Stimulated activated CD4-positive, alpha-beta T cell treated with anti-CD3 and anti-CD28 coated beads, Interleukin-15, amount 100 ng/mL, for 24 hours (primary cell): Measurements from ENCODE around the gene SLC6A11.

ENCODE experiments used
- DNase-seq: peaks from one replicate; pipeline ENCODE4 v3.0.0-alpha.2; 2020

The SLC6A11 gene

DNA sequence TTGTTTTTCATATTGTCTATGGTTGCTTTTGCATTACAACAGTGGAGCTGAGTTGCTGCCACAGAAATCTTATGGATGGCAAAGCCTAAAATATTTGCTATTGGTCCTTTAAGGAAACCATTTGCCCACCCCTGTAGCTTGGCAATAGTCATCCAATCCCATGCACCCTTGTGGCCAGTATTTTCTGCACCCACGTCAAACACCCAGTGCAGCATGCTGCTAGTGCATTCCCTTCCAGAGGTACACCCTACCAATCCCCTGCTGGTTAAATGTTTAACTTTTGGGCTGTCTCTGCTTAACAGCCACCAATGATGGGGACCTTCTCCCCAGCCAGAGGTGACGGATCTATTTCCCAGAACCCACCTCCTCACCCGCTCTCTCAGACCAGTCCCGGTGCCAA is 23.8 kb upstream of the SLC6A11 start:
- DNase-seq, result no peak

DNA sequence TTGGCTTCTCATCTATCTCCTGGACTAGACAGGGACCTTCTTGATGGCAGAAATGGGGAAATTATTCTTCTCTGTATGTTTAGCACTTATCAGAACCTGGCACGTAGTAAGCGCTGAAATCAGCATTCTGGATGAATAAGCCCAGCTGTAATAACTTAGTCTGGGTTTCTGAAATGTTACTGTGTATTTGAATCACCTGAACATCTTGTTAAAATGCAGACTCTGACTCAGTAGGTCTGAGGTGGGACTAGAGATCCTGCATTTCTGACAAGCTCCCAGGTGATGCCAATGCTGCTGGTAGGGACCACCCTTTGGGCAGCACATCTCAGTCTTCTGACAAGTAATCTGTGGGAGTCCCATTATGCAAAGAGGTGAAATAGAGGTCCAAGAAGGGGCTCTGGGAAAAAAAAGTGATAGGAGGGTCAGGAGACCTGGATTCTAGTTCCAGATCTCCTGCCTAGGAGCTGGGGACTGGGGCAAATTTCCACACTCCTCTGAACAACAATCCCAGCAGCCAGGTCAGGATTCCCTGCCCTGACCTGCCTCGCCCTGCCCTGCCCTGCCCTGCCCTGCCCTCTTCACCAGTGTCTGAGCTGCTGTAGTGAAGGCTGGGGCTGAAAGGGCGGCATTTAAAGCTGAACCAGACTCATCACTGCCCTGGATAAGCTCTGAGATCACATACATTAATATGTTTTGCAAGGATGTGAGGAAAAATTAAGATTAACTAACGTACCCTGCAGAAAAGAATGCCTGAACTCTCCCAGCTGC is 17.2 kb upstream of the SLC6A11 start:
- DNase-seq, result no peak

DNA sequence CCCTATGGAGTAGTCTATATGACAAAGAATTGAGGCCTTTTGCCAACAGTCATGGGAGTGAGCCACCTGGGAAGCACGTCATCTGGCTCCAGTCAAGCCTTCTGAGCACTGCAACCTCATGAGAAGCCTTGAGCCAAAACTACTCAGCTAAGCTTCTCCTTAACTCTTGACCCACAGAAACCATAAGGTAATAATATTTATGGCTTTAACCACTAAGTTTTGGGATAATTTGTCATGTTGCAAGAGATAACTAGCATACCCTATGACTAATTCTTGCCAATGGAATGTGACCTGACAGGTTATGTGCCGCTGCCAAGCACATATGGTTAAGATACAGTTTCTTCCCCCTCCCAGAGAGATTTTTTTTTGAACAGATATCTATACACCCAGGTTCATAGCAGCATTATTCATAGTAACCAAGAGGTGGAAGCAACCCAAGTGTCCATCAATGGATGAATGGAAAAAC is 11.8 kb upstream of the SLC6A11 start:
- no peak for DNase-seq

DNA sequence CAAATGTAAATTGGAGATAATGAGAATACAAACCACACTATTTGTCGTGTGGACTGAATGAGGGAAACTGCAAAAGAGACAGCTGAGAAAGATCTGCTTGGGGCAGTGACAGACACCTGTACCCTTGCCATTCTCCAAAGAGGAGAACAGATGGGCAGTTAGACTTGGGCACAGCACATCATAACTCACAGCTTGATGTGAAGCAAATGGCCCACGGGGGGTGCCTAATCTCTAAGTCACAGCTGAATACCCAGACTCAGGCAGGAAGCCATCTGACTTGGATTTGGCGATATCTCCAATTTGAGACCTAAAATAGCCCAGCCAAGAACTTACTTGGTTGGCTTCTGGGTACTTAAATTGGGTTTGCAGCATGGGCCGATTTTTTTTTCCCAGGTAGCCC is 10.0 kb upstream of the SLC6A11 start:
- no peak for DNase-seq

DNA sequence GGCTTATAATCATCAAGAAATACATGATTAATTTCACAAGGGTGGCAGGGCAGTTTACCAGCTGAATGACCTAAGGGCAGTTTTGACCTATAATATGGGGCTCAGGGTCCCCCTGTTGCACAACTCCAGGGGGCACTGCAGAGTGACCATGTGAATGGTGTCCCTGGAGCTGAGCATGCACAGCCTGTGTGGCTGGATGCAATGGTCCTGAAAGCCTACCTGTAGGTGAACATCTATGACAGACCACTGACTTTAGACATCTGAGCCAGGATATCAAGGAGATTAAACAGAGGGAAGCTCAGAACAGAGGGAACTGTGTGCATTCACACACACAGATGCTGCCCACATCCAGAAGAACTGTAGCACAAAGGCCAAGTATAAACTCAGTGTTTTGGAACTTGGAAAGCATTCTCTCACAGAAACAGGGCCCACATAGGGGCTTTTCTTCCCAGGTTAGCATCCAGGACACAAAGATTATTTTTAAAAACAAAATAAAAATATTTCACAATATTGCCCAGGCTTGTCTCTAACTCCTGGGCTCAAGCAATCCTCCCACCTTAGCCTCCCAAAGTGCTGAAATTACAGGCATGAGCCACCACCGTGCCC is 7.8 kb upstream of the SLC6A11 start:
- DNase-seq, result no peak

DNA sequence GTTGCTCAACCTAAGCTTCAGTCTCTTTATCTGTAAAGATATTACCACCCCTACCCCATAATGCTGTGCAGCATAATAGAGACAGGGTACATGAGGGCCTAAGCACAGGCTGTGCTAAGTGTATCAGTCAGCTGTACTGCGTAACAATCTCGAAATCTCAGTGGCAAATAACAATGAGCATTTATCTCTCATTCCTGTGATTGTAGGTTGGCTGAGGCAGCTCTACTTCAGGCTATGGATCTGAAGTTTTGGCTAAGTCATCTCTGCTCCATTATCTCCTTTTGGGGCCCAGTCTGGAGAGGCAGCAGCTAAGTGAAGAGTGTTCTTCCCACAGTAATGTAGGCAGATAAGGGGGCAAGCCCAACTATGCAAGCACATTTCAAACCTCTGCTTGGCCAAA is 7.1 kb upstream of the SLC6A11 start:
- no peak for DNase-seq

DNA sequence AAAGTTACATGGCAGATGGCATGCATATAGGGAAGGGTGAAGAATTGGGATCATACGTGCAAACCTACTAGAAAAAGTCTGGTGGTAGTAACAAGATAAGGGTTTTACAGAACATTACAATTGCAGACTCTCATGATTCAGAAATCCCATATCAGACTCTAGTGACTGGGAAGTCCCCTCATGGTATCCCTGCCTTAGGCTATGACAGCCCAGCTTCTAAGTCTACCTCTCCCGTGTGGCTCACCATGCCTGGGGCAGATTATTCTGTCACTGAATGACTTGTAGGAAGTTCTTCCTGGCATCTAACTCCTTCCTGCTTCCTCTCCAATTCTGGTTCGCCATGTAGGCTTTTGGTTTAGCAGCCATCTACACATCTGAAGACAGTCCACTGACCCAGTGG is 5.7 kb upstream of the SLC6A11 start:
- DNase-seq, result no peak

DNA sequence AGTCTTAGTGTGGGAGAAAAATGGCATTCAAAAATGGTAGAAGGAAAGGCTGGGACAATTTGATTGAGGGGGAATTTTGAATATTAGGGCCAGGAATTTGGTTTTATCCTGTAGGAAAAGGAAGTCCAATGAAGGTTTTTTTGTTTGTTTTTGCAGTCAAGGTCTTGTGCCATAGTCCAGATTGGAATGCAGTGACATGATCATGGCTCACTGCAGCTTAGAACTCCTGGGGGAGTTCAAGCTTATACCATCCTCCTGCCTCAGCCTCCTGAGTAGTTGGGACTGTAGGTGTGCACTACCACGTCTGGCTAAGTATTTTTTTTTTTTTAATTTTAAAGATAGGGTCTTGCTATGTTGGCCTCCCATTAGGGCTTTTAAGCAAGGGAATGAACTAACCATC is 2.6 kb upstream of the SLC6A11 start:
- no peak for DNase-seq

DNA sequence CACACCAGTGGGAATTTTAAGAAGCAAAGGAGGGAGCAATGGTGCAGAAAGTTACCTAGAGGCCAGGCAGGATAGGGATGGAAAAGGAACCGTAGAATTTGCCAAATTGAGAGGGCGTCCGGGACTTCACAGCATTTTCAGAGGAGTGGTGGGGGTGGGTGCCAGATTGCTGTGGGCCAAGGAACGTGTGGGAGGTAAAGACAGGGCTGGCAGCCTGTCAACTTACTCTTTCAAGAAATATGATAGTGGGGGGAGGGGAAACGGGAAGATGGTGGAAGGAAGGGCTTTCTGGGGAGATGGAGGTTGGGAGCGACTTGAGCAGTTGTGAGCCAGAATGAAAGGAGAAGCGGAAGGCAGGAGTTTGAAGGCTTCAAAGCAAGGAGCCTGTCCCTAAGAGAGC is 1.4 kb upstream of the SLC6A11 start:
- DNase-seq, result no peak

DNA sequence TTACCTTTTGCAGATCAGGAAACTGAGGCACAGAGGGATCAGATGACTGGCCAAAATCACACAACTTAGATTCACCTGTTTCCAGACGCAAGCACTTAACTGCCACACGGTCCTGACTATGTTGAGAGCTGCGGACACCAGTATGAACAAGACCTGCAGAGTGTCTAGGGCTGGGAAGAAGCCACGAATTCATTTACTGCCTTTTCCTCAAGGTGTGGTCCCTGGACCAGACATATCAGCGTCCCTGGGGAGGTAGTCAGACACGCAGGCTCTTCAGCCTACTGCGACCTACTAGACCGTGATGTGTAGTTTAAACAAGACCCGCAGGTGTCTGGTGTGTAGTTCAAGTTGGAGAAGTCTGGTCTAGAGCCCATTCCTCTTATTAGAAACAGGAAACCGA is 541 bp upstream of the SLC6A11 start:
- no peak for DNase-seq

DNA sequence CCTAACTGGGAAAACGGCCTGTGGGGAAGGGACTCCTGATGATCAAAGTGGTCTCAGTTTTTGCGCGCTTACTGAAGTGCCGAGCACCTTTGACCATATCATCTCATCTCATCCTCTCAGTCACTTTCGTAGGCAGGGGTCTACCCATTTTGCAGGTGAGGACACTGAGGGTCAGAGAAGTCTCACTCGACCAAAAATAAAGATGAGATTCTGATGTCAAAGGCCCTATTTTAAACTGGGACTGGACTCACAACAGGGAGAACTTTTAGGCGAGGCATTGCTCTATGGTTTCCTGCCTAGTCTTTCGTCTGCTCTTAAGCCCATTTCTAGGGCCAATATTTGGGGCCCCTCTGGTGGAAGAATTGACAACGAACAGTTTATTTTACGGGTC is 830 bp downstream of the SLC6A11 start:
- DNase-seq, result no peak

DNA sequence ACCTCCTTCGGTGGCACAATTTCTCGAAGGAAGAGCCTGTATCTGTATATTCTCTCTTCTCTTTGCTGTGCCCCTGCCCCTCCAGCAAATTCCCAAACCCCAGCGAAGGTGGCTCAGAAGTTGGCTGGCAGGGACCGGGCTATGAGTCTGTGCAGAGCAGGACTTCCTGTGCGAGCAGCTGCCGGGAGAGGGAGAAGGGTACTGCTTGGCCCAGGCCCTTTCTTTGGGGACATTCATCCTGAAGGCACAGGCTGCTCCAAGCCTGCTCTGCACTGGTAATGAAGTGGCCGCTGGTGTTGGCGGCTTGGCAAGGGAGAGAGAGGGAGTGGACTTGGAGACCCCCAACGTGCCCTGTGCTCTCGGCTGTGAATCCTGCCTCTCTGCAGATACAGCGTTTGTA is 1.5 kb downstream of the SLC6A11 start:
- DNase-seq, result no peak

DNA sequence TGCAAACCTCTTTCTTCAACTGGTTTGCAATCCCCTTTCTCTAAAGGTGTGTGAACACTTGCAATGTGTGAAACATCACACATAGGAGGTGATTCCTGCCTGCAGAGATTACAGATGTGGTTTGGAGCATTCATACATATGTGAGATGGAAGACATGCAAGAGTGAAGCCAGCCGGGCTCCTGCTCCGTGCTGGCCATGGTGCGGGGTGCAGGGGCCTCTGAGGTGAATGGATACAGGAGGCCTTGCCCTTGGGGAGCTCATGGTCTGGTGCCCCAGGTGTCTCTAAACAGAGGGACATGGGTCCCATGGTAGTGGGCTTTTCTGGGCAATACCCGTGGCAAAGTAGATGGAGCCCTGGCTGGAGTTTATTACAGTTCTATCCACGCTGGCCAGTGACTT is 6.0 kb downstream of the SLC6A11 start:
- no peak for DNase-seq

DNA sequence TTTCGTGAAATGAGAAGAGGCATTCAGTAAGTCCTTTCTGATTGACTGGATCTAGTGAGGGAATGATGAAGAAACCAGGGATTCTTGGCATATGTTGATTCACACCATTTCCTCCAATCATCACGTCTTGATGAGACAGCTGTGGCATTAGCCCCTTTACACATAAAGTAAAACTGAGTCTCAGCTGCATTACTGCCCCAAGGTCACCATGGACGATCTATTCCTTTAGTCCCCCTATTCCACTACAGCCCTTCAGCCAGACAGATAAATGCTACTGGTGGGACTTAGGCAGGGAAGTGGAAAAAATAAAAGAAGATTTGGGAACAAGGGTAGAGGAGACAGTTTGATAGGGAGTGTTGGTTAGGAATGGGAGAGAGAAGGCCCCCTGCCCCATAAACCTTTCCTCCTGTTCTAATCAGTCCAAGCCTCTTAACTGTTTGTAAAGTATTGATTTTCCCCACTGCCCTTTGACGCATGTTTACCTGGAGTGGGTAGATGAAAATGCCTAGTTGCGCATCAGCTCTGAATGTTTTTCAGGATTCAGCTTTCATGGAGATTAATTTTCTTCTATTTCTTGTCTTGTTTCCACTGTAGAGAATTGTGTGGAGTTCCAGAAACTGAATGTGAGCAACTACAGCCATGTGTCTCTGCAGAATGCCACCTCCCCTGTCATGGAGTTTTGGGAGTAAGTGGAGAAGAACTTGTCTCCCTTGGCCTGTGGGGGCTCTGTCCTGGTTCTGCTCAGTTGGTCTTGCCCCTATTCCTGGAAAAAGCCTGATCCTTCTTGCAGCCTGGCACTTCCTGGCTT is 6.9 kb downstream of the SLC6A11 start:
- DNase-seq, result no peak

DNA sequence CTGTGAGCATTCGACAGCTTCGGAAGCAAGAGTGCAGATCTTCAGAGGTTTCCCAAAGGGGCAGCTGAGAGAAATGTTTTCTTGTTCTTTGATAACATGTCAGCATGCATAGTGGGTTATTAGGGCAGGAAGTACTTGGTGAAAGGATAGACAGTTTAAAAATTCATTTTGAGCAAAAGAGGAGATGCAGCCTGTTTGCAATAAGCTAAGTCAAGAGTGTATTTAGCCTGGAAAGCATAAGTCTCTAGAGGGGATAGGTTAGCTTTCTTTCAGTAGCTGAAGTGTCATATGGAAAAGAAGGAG is 7.4 kb downstream of the SLC6A11 start:
- no peak for DNase-seq

DNA sequence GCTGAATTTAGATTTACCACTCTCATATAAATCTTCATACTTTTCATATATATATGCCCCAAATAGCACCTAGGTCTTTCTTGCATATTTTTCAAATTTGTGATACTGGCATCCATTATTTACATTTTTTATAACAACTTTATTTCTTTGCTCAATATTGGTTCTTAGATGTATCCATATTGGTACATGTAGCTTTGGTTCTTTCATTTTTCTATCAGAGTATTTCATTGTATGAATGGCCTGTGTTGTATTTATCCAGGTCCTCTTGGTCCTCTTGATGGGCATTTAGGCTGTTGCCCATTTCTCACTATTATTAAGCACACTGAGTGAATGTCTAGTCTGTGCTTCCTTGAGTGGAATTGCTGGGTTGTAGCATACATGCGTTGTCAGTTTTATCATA is 8.4 kb downstream of the SLC6A11 start:
- DNase-seq, result no peak

DNA sequence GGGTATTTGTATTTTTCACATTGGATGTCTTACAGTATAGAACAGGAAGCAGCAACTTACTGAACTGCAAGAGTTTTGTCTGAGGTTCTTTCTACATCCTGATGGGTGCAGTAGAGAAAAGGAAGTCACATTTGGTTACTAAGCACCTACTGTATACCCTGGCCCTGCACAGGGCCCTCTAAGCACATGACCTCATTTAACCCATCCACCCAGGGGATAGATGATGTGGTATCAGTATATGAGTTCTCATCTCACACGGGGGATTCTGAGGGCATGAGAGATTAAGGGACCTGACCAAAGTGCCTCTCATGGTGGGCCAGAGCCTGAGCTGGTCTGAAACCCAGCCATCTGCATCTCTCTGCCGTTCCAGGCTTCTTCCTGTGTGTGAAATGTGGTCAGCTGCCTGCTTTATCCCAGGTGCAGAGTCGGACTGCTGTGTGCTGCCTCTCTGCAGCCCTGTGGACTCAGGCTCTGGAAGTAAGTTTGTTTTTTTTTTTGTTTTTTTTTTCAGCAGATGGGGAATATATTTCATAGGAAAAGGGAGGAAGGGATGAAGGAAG is 17.9 kb downstream of the SLC6A11 start:
- DNase-seq, result no peak

DNA sequence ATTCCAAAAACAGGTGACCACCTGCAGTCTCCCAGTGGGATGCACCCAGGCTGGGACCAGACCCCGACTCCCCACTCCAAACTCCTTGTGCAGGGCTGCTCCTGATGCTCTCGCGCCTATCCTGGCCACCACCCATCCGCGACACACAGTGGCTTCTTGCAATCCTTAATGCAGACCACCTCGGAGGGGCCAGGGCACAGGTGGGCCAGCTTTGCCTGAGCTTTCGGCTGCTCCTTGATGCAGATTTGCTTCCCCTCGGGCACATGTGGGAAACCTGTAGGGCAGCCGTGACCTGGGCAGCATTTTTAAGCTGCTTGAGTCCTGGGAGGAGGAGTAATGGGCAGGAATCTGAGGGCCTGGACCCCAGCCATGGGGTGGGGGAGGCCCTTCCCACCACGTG is 18.9 kb downstream of the SLC6A11 start:
- no peak for DNase-seq

DNA sequence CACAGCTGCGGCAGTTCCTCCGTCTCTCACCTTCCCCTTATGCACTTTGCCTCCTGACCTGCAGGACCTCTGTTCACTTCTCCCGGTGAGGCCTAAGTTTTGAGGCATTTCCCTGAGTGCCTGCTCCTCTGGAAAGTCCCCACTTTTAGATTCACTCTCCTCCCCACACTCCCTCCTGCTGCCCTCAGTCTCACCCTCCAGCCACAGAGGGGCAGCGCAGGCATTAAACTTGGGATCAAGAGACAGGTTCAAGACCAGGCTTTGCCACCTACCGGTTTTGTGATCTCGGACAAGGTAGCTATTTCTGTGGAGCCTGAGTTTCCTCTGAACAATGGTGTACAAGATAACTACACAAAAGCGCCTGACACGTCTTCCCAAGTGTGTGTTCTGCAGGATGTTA is 19.4 kb downstream of the SLC6A11 start:
- DNase-seq, result no peak

DNA sequence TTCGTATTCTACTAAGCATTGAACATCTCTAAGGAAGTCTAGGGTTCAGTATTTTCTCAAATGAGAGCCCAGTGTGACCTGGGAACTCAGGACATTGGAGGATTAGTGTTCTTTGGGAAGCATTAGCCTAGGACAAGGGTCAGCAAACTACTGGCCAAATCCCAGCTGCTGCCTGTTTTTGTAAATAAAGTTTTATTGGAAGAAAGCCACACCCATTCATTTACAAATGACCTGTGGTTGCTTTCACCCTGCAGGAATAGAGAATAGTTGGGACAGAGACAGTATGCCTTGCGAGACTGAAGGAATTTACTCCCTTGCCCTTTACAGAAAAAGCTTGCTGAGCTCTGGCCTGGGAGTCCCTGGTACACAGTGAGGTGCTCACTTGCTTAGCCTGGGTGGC is 20.6 kb downstream of the SLC6A11 start:
- no peak for DNase-seq

DNA sequence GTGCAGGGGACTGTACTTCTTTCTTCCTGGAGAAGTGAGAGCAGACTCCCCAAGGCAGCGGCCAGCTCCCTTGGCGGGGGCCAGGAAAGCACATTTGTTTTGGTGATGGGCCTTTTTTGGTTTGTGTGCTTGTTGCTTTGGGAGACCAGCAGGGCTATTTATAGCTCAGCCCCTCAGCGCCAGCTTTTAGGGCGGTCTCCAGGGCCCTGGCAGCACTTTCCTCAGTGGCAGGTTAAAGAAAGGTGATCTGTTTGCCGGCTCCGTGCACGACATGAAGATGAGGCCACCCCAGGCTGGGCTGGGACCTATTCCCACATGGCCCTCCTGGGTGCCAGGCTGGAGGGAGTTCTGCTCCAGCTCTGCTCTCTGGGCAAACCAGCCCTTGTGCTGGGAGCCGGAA is 21.8 kb downstream of the SLC6A11 start:
- DNase-seq, result no peak

DNA sequence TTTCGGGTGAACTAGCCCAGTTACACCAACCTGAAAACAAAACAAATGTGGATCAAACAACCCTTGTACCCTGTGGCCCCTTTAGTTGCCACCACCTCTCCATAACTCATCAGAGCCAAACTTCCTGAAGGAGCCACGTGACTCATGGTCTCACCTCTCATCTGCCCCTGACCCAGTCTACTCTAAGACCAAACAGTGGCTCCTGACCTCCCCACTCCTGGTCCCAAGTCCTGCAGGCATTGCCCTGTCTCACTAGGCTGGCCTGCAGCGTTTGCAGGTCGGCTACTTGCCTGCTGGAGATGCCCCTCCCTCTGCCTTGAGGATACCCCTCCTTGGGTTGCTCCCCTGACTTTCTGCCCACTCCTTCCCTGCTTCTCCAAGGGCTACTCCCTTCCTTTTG is 23.1 kb downstream of the SLC6A11 start:
- no peak for DNase-seq

DNA sequence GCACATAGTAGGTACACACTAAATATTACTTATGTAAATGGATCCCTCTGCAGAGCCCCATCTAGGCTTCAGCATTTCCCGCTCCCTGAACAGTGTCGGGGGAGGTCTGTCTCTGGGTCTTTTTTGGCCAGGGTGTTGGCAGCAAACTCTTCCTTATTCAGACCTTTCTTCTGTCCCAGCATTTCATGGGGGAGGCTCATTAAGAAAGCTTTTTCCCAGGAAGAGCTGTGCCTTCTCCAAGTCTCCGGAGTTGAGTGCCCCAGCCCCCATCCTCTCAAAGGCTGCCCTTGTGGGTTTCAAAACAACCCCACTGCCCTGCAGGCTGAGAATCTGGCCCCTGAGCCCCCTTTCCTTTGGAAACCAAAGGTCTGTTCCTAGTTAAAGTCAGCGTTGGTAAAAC is 25.1 kb downstream of the SLC6A11 start:
- no peak for DNase-seq

DNA sequence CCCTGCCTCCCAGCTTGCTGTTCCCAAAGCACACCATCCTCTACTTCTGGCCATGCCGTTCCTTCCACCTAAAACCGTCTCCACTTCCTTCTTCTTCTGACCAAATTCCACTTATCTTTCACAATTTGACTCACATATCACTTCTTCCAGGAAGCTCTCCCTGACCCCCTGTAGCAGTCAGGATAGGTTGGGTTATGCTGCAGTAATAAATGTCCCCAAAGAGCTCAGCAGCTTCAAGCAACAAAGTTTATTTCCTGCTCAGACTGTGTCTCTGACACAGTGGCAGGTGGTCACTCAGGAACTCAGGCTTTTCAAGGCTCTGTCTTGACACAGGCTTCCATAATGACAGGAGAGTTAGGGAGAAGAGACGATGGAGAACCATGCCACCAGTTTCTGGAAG is 27.4 kb downstream of the SLC6A11 start:
- no peak for DNase-seq
